Fibroblast of pulmonary artery (primary cell): ENCODE data around the gene COL19A1.

Experiments
- DNase-seq: peaks from one replicate; pipeline ENCODE4 v3.0.0-alpha.2; 2010; ENCODE audit warnings: low read depth
- H3K4me3 ChIP-seq: replicated peaks from 2 replicates; pipeline ENCODE4 v1.5.1; 2011; ENCODE audit warnings: low read depth, mild to moderate bottlenecking, control low read depth, low read length, moderate library complexity
- TF ChIP-seq, protein P1 (sequence below): IDR thresholded peaks from 2 replicates; pipeline ENCODE4 v1.5.1; 2011; ENCODE audit warnings: mild to moderate bottlenecking, control low read depth, low read length, inconsistent platforms; ENCODE audit errors: missing control alignments

COL19A1 gene

DNA sequence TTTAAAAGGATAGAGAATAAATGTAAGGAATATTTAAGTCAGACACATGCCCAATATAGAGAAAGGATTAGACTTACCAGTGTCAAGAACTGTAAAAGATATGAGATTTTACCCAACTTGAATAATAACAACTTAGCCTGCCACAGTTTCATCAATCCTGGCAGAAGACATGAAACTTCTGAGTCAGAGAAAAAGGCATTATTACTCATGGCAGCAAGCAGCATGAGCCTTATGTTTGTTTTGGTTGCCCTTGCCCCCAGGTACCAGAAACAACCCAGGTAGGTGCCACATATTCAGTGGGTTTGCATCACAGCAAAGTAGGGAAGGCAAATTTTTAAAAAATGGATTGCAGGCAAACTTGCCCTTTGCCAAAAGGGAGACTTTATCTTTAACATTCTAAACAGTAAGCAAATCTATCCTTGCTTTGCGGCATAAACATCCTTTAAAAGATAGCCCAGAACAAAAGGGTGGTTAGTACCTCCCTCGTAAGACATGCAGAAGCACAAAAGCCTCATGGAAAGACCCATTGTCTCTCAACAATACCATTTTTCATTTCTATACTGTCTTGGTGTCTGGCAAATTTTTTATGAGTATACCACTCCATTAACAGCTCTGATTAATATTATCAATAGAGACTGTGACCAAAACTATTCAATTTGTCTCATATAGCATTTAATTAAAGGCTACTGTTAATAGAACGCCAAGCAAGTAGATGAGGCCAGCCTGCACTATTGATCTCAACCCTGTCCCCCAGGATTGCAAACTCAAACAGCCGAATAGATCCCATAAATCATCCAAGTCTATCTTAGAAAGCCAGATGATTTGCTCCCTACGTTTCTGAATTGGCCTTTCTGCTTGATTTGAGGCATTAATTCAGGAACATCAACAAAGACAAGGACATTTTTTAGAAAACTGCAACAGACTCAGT, 185.1 kb downstream of the COL19A1 start:
- H3K4me3 ChIP-seq, result no peak overlapping the region
- TF ChIP-seq, protein P1, sequence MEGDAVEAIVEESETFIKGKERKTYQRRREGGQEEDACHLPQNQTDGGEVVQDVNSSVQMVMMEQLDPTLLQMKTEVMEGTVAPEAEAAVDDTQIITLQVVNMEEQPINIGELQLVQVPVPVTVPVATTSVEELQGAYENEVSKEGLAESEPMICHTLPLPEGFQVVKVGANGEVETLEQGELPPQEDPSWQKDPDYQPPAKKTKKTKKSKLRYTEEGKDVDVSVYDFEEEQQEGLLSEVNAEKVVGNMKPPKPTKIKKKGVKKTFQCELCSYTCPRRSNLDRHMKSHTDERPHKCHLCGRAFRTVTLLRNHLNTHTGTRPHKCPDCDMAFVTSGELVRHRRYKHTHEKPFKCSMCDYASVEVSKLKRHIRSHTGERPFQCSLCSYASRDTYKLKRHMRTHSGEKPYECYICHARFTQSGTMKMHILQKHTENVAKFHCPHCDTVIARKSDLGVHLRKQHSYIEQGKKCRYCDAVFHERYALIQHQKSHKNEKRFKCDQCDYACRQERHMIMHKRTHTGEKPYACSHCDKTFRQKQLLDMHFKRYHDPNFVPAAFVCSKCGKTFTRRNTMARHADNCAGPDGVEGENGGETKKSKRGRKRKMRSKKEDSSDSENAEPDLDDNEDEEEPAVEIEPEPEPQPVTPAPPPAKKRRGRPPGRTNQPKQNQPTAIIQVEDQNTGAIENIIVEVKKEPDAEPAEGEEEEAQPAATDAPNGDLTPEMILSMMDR, result no peak
- no peak for DNase-seq

DNA sequence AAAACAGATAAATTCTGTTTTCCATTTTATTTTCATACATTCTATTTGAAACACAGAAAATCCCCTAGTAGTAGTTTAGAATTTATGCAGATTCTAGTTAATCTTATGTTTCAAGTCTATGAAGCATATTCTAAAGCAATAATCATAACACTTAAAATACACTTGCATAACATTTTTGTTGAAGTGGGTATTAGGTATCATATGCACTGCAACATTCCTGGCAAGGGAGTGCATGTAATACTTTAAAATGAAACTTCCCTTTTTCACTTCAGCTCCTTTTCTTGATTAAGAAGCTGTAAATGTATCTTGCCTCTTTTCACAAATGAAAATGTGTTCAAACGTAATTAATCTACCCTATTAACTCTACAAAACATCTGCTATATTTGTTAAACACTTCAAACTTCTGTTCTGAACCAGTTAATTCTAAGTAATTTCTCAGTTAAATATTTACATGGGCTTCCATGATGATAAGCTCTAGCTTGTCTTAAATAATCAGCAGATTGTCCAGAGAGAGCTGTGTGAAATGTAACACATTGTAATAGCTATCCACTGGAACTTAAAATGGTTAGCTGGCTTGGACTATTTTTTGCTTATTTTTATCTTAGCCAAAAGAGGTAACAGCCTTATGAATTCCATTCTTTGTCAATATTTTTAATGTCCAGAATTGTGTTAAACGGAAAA, 192.8 kb downstream of the COL19A1 start:
- no peak for DNase-seq
- TF ChIP-seq, protein P1, result no peak
- H3K4me3 ChIP-seq, result no peak overlapping the region

DNA sequence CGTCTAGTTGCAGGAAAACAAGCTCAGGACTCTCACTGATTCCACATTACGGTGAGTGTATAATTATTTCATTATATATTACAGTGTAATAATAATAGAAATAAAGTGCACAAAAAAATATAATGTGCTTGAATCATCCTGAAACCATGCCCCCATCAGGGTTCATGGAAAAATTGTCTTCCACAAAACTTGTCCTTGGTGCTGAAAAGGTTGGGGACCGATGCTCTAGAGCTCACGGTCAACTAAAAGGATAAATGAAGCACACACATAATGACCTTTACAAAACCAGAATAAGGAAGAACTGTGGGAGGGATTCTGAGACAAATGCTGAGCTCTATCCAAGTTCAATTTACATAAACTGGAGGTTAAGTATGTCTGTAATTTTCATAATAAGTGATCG, 194.3 kb downstream of the COL19A1 start:
- DNase-seq, result no peak
- H3K4me3 ChIP-seq, result no peak overlapping the region
- TF ChIP-seq, protein P1, result no peak

DNA sequence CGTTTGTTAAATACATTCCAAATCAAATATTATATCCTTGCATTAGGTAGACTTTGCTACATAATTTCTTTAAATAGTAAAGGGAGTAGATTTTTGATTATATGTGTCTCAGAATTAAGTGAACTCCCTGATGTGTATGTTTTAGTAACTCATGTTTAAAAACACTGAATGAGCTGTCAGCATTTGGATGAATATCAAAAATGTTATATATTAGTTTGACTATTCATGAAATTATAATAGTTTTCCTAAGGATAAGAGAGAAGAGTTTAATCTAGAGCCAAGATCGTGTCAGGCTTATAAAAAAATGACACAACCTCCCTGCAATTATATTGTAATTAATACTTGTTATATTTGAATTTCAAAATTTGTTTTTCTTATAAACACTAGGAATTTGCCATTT, 195.2 kb downstream of the COL19A1 start:
- no peak for DNase-seq
- TF ChIP-seq, protein P1, result no peak
- H3K4me3 ChIP-seq, result no peak overlapping the region

DNA sequence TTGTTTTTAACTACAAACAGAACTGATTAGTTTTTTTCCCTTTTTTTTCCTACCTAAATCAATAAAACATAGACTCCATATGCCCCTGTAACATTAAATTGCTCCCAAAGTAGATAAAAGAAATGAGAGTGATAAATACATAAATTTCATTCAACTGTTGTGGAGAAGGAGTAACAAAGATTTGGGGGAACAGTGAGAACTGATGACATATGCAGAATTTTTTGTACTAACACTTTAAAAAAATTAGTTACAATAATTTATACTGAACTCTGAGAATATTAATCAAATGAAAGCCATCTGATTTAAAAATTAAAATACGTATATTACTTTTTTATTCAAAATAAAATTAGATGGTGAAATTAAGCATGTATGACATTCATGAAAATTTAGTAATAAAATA, 195.7 kb downstream of the COL19A1 start:
- no peak overlapping the region for H3K4me3 ChIP-seq
- TF ChIP-seq, protein P1, result no peak
- no peak for DNase-seq

DNA sequence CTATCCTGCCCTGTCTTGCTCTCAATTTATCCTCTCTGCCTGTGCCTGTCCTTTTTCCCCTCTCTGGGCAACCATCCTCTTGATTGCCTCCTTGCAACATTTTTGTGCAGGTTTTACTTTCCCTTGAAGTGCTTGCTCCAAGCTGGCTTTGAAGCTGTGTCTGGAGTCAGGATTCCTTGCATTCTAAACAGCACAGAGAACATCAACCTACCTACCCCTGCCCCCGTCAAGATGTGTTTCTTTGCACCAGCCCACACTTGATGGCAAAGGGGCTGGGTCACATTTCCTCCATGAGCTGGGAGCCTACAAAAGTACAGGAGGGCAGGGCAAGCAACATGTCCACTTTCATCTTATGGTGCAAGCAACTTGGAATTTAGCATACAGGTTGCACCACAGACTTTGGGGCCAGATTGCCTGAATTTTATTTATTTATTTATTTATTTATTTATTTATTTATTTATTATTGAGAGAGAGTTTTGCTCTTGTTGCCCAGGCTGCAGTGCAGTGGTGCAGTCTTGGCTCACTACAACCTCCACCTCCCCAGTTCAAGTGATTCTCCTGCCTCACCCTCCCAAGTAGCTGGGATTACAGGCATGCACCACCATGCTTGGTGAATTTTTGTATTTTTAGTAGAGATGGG, 206.3 kb downstream of the COL19A1 start:
- TF ChIP-seq, protein P1, result no peak
- no peak overlapping the region for H3K4me3 ChIP-seq
- DNase-seq, result no peak
